ENCODE data around the gene DYRK1B.
"Not testable (repeated sequence)": the region's sequence is repeated elsewhere in the genome, so short reads cannot be mapped to it uniquely, and the experiment has no call there.

Gene DYRK1B

GRCh38 chr19:39829702-39830275 lies 4.2 kb downstream of the DYRK1B start:
- DNase-seq: no peak

GRCh38 chr19:39828654-39829032 lies 5.3 kb downstream of the DYRK1B start:
- no peak for DNase-seq

DNA sequence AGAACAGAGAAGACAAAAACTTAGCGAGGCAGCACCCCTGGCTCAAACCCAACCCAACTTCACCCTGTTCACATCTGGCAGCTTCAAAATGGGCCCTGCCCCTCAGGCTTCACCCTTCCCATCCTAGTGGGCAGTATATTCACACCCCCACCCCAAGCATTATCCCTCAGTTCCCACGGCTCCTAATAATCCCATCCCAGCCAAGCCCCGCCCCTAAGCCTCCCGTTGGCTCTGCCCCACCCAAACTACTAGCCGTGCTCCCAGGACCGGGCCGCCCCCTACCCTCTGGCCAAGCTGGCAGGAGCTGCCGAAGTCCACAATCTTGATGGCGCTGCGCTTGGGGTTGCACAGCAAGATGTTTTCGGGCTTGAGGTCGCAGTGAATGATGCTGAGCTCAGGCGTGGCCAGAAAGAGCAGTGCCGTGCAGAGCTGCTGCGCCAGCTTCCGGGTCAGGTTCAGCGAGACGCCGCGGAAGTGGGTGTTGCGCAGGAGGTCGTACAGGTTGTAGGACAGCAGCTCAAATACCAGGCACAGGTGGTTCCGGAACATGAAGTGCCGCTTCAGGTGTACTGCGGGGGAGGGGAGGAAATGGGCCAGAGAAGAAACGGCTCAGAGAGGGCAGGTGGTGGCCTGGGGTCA lies 5.8 kb downstream of the DYRK1B start:
- DNase-seq: no peak

- DNase-seq: no peak
These were observed 6.7 kb downstream of the DYRK1B start for GRCh38 chr19:39827216-39827615.

GRCh38 chr19:39826311-39826945 lies 7.5 kb downstream of the DYRK1B start:
- no peak for DNase-seq

GRCh38 chr19:39825531-39826076 lies 8.4 kb downstream of the DYRK1B start:
- no peak for DNase-seq

- DNase-seq: no peak
These were observed 8.9 kb downstream of the DYRK1B start for GRCh38 chr19:39825093-39825463.

DNA sequence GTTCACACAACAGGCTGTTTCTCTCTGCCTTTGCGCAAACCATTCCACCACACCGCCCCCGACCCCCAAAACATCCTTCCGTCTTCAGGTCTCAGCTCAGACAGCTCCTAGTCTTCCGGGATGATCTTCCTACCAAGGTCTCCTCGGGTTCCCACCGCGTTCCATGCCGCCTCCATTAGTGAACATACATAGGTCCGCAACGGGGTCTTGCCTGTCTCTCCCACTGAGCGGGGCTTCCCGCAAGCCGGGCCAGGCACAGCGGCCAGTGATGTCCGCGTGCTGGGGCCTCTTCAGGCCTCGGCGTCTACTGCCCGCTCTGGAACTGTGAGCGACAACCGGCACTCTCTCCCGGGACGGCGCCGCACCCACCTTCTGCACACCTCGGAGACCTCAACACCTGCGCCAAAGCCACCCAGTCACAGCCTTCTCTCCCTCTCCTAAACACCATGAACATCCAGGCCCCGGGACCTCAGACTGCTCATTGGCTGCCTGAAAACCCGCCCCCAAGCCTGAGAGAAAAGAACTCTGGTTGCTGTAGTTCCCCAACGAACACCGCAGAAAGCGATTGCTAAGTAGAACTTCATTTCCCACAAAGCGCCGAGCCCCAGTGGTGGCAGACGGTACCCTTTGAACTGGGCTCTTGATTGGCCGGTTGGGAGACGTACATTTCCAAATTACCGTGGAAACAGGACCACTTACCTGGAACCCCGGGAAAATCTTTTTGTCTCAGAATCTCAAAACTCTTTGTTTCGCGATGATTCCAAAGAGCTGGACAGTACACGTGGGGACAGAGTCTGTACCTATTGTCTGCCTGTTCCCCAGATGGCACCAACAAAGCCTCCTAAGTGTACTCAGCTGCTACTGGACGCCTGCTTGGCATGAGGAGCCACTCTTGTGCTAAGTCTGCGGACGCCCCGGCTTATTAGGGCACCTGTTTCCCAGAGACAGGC lies 9.5 kb downstream of the DYRK1B start:
- no peak for DNase-seq

- no peak for DNase-seq
These were observed 10.3 kb downstream of the DYRK1B start for GRCh38 chr19:39823686-39824085.

DNA sequence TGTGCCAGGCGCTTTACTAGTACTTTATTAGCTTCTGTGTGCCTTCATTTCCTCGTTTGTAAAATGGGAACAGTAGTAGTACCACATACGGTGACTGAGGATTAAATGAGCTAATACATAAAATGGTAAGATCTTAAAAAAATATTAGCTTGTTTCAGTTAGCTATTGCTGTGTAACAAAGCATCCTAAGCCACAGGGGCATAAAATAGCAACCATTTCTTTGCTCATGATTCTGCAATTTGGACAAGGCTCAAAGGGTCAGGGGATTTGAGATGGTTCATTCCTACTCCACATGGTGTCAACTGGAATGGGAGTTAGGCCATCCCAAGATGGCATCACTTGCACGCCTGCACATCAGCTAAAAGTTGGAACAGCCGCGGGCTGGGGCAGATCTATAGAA lies 13.3 kb downstream of the DYRK1B start:
- DNase-seq: no peak

DNA sequence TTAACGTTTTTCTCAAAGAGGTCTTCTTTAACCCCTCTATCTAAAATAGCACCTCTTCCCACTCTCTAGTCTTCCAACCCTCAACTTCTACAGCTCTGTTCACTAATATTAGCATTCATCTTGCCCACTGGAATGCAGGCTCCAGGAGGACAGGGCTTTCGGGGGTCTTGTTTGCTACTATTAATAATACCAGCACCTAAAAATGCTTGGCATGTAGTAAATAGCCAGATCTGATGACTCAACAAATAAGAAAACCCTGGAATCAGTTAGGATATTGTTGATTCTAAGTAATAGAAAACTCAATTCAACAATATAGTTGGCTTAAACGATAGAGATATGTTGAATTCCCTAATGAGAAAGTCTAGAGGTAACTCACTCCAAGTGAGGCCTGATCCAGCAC lies 14.2 kb downstream of the DYRK1B start:
- DNase-seq: no peak

GRCh38 chr19:39818626-39819097 lies 15.3 kb downstream of the DYRK1B start:
- DNase-seq: no peak

GRCh38 chr19:39817888-39818561 lies 15.9 kb downstream of the DYRK1B start:
- DNase-seq: no peak

GRCh38 chr19:39816287-39817048 lies 17.5 kb downstream of the DYRK1B start:
- DNase-seq: no peak

DNA sequence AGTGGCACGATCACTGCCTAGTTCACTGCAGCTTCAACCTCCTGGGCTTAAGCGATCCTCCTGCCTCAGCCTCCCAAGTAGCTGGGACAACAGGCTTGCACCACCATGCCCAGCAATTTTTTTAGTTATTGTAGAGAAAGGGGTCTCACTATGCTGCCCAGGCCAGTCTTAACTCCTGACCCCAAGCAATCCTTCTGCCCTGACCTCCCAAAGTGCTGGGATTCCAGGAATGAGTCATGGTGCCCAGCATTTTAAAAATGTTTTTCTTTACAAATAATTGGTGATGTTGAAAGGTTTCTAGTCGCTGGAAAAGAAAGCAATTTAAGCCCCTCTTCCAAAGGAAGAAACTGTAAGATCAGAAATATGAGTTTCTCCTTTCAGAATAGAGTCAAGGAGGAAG lies 19.4 kb downstream of the DYRK1B start:
- no peak for DNase-seq

DNA sequence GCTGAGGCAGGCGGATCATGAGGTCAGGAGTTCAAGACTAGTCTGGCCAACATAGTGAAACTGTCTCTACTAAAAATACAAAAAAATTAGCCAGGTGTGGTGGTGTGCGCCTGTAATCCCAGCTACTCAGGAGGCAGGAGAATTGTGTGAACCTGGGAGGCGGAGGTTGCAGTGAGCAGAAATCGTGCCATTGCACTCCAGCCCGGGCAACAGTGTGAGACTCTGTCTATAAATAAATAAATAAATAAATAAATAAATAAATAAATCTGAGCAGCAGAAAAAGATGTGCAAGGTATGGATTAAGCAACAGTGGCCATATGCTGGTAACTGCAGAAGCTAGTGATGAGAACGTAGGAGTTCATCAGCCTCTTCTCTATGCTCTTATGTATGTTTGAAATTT lies 19.9 kb downstream of the DYRK1B start:
- DNase-seq: not testable (repeated sequence)

- peak; percentile 19 for DNase-seq
These were observed 20.5 kb downstream of the DYRK1B start for GRCh38 chr19:39813264-39813993.

- DNase-seq: no peak
These were observed 22.9 kb downstream of the DYRK1B start for GRCh38 chr19:39811064-39811463.

GRCh38 chr19:39810424-39810823 lies 23.5 kb downstream of the DYRK1B start:
- no peak for DNase-seq

DNA sequence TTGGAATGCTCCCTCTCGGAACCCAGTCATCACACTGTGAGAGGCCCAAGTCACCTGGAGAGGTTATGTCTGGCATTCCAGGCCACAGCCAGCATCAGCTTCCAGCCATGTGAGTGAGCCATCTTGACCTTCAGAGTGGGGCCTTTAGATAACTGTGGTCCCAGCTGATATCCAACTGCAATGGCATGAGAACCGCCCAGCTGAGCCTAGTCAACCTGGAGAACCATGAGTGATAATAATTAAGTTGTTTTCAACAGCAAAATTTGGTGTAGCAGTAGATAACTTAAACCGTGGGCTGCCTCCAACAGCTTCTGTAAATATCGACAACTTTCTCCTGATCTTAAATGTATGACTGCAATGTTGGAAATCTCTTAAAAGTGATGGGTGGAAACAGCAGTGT lies 24.6 kb downstream of the DYRK1B start:
- no peak for DNase-seq

DNA sequence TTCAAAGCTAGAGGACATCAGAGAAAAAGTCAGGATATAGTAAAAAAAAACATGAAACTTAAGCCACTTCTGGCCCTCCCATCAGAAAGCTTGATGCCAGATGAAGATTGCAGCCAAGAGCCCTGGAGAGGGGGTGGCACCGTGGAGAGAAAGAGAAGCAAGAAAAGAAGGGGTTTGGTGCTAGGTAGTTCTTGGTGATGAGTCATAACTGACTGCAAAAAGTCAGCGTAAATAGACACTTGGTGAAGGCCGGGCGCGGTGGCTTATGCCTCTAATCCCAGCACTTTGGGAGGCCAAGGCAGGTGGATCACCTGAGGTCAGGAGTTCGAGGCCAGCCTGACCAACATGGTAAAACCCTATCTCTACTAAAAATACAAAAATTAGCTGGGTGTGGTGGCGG lies 25.3 kb downstream of the DYRK1B start:
- not testable (repeated sequence) for DNase-seq
